Liver (tissue), 3 donors: ENCODE results near the gene LYRM4.

Source experiments
- HNF4G ChIP-seq: IDR thresholded peaks from 2 replicates; pipeline ENCODE4 v1.6.1; 2016; ENCODE audit warnings: antibody characterized with exemption
- RXRA ChIP-seq, 2 donors: IDR thresholded peaks; 2 replicates each; pipeline ENCODE4 v1.6.1; 2017 to 2018; ENCODE audit warnings: antibody characterized with exemption in 2 of 2, mild to moderate bottlenecking in 1 of 2
- TF ChIP-seq, protein P1 (sequence below): fragments of 150-350 bp; IDR thresholded peaks from 2 replicates; pipeline ENCODE4 v1.5.1; 2017; ENCODE audit warnings: improper control_type of control experiment, low read depth, low read length; ENCODE audit not compliant: missing input control
- donor health status: healthy.
- donor health status: healthy.

DNA sequence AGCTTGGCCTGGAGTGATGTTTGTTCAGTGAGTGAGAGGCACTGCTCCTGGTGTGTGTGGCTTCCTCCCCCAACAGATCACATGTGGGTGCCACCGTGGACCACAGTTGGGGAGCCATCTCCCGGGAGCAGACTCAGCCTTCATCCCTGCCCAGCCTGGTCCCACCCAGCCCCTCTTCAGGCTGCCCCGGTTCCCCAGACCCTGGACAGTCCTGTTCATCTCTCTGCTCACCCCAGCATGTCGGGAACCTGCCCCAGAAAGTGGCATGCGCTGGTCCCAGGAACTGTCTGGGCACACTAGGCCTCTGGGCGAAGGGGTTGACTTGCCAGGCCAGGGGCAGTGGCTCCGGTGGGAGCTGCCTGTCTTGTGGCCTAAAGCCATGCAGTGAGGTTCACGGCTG is 197.1 kb downstream of the LYRM4 start:
- TF ChIP-seq, protein P1, sequence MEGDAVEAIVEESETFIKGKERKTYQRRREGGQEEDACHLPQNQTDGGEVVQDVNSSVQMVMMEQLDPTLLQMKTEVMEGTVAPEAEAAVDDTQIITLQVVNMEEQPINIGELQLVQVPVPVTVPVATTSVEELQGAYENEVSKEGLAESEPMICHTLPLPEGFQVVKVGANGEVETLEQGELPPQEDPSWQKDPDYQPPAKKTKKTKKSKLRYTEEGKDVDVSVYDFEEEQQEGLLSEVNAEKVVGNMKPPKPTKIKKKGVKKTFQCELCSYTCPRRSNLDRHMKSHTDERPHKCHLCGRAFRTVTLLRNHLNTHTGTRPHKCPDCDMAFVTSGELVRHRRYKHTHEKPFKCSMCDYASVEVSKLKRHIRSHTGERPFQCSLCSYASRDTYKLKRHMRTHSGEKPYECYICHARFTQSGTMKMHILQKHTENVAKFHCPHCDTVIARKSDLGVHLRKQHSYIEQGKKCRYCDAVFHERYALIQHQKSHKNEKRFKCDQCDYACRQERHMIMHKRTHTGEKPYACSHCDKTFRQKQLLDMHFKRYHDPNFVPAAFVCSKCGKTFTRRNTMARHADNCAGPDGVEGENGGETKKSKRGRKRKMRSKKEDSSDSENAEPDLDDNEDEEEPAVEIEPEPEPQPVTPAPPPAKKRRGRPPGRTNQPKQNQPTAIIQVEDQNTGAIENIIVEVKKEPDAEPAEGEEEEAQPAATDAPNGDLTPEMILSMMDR = no peak
- no peak for TF ChIP-seq HNF4G
- no peak for TF ChIP-seq RXRA (IDR thresholded peaks at IDR 0.05)
